HG03066 (cell line): ENCODE measurements around the gene S1PR4.
"Not testable (repeated sequence)": the region's sequence is repeated elsewhere in the genome, so short reads cannot be mapped to it uniquely, and the experiment has no call there.

Experiments used
- ATAC-seq: cut with Tn5 transposase; IDR thresholded peaks from one replicate; pipeline ENCODE4 v1.9.1; 2021; ENCODE audit warnings: low read depth; ENCODE audit not compliant: unreplicated experiment

The S1PR4 gene

DNA sequence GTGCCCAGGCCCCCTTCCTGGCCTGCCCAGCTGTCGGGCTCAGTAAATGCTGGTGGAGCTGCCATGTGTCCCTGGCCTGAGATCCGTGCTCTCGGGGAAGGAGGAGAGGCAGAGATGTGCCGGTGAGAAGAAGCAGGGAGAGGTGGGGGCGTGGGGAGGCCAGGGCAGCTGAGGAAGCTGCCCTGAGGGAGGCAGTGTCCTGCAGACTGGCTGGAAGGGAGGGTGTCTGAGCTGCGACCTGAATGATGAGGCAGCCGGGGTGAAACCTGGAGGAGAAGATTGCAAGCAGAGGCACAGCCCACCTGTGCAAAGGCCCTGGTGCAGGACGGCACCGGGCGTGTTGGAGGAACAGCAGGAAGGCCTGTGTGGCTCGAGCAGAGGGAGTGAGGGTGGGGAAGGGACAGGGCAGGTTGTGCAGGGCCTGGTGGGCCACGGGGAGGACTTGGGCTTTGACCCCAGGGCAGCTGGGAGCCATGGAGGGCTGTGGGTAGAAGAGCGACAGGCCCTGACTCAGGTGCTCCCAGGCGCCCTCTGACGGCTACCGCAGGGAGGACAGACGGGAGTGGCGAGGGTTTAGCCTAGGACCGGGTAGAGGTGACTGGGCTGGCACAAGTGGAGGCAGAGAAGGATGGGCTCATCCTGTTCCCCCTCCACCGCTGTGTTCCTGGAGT, 31.9 kb downstream of the S1PR4 start:
- no peak for ATAC-seq

DNA sequence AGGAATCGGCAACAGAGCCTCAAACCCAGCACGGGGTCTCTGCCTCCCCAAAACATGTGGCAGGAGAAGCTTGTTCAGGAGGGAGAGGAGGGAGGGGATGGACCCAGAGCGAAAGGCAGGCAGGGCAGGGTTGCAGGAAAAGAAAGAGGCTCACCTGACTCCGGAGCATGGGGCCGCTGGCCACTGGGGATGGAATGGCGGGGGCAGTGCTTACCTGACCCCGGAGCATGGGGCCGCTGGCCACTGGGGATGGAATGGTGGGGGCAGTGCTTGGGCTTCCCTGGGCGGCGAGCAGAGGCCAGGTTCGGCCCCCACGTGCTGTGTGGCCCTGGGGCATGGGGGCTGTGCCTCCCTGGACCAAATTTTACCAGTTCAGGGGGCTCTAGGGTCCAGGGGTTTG, 32.6 kb downstream of the S1PR4 start:
- no peak for ATAC-seq

DNA sequence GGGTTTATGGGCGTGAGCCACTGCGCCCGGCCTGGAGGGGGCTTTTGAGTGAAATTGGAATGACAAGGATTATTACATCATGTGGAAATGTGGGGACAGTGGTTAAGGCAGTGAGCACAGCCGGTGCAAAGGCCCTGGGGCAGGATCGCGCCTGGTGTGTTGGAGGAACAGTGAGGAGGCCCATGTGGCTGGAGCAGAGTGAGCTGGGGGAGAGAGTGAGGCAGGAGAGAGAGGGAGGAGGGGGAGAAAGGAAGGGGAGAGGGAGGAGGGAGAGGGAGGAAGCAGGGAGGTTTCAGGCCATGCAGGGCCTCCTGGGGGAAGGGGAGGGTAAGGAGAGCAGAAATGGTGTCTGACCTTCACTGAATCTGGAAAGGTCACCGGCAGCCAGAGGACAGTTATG, 34.6 kb downstream of the S1PR4 start:
- ATAC-seq = no peak

DNA sequence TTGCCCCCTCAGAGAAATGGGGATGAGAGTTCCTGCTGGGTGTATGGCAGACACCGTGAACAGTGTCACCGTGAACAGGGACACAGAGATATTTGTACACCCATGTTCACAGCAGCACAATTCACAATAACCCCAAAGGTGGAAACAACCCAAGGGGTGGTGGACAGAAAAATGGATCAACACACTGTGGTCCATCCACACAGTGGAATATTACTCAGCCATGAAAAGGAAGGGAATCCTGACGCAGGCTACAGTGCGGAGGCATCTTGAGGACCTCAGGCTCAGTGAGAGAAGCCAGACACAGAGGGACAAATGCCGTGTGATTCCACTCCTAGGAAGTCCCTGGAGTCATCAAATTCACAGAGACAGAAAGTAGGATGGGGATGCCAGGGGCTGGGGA, 38.3 kb downstream of the S1PR4 start:
- no peak for ATAC-seq

DNA sequence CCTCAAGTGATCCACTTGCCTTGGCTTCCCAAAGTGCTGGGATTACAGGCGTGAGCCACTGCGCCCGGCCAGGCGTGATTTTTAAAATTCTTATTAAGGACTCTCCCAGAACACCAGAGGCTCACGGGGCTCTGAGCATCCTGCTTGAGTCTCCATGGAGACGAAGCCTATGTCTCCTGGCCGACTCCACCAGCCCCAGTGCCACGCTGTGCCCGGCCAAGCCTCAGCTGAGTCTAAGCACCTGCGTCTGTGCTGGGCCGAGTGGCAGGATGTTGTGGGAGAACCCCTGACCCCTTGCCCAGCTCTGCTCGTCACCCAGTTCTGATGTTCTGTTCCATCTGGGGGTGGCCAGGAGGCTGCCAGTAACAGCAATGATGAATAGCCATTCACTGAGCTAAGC, 42.0 kb downstream of the S1PR4 start:
- ATAC-seq = no peak

DNA sequence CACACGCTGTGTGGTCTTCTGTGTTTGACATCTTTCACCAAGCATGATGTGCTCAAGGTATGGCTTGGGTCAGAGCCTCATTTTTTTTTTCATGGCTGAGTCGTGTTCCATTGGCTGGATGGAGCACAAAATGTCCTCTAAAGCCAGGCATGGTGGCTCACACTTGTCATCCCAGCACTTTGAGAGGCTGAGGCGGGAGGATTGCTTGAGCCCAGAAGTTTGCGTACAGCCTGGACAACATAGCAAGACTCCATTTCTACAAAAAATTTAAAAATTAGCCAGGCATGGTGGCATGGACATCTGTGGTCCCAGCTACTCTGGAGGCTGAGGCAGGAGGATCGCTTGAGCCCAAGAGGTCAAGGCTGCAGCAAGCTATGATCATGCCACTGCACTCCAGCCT, 43.0 kb downstream of the S1PR4 start:
- ATAC-seq = not testable (repeated sequence)

DNA sequence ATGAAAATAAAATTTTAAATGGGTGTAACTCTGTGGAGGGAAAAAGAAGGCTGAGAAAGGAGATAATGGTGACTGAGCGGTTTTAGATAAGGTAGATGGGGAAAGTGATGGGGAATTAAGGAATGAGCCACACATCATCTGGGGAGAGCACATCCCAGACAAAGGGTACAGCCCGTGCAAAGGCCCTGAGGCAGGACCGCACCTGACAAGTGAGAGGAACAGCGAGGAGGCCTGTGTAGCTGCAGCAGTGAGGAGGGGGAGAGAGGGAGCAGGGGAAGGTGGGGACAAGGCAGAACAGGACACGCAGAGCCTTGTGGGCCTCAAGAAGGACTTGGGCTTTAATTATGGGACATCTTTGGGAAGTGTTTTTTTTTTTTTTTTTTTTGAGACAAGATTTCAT, 44.1 kb downstream of the S1PR4 start:
- ATAC-seq = no peak

DNA sequence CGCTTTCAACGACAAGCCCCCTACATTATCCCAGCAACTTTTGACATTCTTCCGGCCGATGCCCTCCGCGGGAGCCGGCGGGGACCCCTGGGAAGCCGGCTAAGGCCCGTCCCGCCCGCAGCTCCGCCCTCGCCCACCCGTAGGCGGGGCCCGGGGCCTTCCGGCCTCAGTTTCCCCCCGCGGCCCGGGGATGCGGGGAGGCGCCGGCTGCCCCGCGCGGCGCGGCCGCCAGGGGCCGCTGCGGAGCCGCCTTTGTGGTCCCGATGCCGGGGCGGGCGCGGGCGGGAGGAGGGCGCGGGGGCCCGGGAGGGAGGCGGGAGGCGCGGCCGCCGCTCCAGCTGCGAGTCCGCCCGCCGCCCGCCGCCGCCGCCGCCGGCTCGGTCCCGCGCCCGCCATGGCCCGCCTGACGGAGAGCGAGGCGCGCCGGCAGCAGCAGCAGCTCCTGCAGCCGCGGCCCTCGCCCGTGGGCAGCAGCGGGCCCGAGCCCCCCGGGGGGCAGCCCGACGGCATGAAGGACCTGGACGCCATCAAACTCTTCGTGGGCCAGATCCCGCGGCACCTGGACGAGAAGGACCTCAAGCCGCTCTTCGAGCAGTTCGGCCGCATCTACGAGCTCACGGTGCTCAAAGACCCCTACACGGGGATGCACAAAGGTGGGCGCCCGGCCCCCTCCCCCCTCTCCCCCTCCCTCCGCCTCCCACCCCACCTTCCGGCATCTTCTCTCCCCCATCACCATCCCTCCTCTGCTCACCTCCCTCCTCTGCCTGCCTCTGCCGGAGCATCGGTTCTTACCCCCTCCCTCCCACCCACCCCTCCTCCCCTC, 46.0 kb downstream of the S1PR4 start, which contains the start of gene CELF5:
Gene CELF5, plus strand, starts transcription at position 316 of the 823 bp plus-strand sequence. Its CDS starts 79 bp downstream, at position 395.
- no peak for ATAC-seq

DNA sequence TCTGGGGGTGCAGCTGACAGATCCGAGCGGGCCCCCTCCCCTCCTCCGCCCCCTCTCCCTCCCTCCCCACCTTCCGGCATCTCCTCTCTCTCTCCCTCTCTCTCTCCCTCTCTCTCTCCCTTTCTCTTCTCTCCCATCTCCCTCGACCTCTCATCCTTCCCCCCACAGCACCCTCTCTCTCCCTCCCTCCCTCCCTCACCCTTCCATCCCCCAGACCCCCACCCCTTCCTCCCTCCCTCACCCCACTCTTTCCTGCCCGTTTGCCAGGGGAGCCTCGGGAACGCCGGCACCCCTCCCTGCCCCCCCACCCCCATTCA, 46.6 kb downstream of the S1PR4 start:
- no peak for ATAC-seq

DNA sequence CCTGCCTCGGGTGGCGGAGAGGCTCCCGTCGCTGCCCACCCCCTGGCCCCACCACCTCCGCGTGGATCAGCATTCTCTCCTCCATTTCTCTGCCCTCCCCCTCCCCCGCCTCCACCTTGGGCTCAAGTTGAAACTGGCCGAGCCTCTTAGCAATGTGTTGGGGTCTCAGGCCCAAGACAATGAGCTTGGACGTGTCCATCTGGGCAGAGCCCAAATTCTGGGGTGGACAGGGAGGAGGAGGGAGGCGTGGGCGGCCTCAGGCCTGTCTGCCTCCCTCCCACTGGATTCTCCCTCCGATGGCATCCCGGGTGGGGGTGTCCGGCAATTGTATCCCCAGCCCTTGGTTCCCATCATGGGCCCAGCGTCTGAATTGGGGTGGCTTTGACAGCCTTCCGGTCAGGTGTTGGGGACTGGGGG, 47.1 kb downstream of the S1PR4 start:
- no peak for ATAC-seq

DNA sequence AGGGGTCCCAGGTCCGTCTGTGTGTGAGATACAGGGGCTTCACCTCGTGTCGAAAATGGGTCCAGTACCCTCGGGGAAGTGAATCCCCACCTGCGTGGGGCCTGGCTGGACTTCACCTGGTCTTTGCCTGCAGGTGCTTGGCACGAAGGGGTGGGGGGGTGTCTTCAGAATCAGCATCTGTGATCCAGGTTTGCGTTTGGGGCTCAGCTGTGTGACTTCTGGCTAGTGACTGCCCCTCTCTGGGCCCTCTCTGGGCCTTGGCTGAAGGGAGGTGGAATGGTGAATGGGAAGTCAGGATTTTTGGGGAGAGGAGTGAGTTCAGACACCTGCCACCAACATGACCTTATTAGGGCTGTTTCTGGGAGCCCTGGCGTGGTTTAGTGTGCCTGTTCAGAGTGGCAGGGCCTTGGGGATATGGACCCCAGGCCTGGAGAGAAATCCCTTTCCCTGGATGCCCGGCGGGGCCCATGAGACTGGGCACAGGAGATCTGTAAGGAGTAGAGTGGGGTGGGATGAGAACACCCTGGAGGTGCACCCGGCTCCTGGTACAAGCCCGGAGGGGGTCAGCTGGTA, 48.6 kb downstream of the S1PR4 start:
- no peak for ATAC-seq

DNA sequence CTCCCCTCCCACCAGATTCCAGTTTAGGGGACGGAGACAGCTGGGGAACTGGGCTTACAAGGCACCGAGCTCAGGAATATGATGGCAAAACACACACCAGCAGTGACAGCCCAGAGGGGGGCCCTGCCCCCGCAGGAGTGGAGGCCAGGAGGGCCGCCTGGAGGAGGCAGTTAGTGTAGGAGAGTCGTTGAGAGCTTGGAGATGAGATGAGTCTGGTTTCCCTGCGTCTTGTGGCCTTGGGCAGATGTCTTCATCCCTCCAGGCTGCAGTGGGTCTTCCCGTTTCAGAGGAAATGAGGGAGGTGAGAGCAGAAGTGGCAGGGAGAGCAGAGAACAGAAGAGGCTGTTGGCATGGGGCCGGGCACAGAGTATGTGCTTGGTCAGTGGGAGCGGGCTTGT, 50.8 kb downstream of the S1PR4 start:
- no peak for ATAC-seq
